Astrocyte (in vitro differentiated cells and primary cell): ENCODE data around the gene ZDHHC1. TPM values are rescaled to one million over a fixed set of nuclear protein-coding genes. Genes with fewer than 3 reads are reported as not detected.

ENCODE experiments used
- DNase-seq: peaks from one replicate; pipeline ENCODE4 v3.0.0-alpha.2; 2010; ENCODE audit warnings: low read depth
- FAIRE-seq: peaks from 2 replicates; lab custom pipeline; 2011; peaks lifted over from hg19 to GRCh38; lab: Jason Lieb, UNC
- H2AFZ ChIP-seq: 2 replicates; pipeline ENCODE4 v1.6.0; 2012; ENCODE audit warnings: low read depth, low read length, inconsistent platforms
- H3K27ac ChIP-seq: 2 replicates; pipeline ENCODE4 v1.5.1; 2011; ENCODE audit warnings: low read depth, low read length, inconsistent platforms
- H3K27me3 ChIP-seq: 2 replicates; pipeline ENCODE4 v1.6.0; 2011; ENCODE audit warnings: low read length, inconsistent platforms; ENCODE audit not compliant: insufficient read depth
- H3K36me3 ChIP-seq: 2 replicates; pipeline ENCODE4 v1.5.1; 2011; ENCODE audit warnings: low read length, inconsistent platforms; ENCODE audit not compliant: insufficient read depth
- H3K4me1 ChIP-seq: 2 replicates; pipeline ENCODE4 v1.5.1; 2011; ENCODE audit warnings: low read length, inconsistent platforms; ENCODE audit not compliant: insufficient read depth
- H3K4me2 ChIP-seq: 2 replicates; pipeline ENCODE4 v1.6.0; 2012; ENCODE audit warnings: low read length, inconsistent platforms
- H3K4me3 ChIP-seq: 2 replicates; pipeline ENCODE4 v1.5.1; 2011; ENCODE audit warnings: low read depth, mild to moderate bottlenecking, low read length, inconsistent platforms; ENCODE audit not compliant: insufficient read depth
- H3K79me2 ChIP-seq: 2 replicates; pipeline ENCODE4 v1.6.0; 2012; ENCODE audit warnings: mild to moderate bottlenecking, low read length, inconsistent platforms; ENCODE audit not compliant: insufficient read depth
- H3K9ac ChIP-seq: 2 replicates; pipeline ENCODE4 v1.6.0; 2012; ENCODE audit warnings: mild to moderate bottlenecking, low read length, inconsistent platforms
- H3K9me3 ChIP-seq: 2 replicates; pipeline ENCODE4 v1.5.1; 2012; ENCODE audit warnings: low read depth, mild to moderate bottlenecking, low read length, inconsistent platforms; ENCODE audit not compliant: insufficient read depth
- H4K20me1 ChIP-seq: 2 replicates; pipeline ENCODE4 v1.6.0; 2012; ENCODE audit warnings: low read length, inconsistent platforms; ENCODE audit not compliant: insufficient read depth
- H3K27ac Mint-ChIP-seq: one replicate; pipeline ENCODE4 v1.8.0; 2021; ENCODE audit warnings: mild to moderate bottlenecking, mixed read lengths; ENCODE audit not compliant: unreplicated experiment
- H3K27me3 Mint-ChIP-seq: one replicate; pipeline ENCODE4 v1.8.0; 2021; ENCODE audit warnings: low read depth, mixed read lengths; ENCODE audit not compliant: unreplicated experiment
- H3K36me3 Mint-ChIP-seq: one replicate; pipeline ENCODE4 v1.8.0; 2021; ENCODE audit warnings: low read depth, mixed read lengths; ENCODE audit not compliant: unreplicated experiment
- H3K4me1 Mint-ChIP-seq: one replicate; pipeline ENCODE4 v1.8.0; 2021; ENCODE audit warnings: low read depth, mixed read lengths; ENCODE audit not compliant: unreplicated experiment
- H3K4me3 Mint-ChIP-seq: one replicate; pipeline ENCODE4 v1.8.0; 2021; ENCODE audit warnings: mild to moderate bottlenecking, moderate library complexity, mixed read lengths; ENCODE audit not compliant: unreplicated experiment
- H3K9me3 Mint-ChIP-seq: one replicate; pipeline ENCODE4 v1.8.0; 2021; ENCODE audit warnings: mild to moderate bottlenecking, mixed read lengths; ENCODE audit not compliant: unreplicated experiment
- EZH2 ChIP-seq: IDR thresholded peaks from 2 replicates; pipeline ENCODE4 v1.6.1; 2012; ENCODE audit warnings: mild to moderate bottlenecking, low read length, inconsistent platforms; ENCODE audit not compliant: insufficient read depth
- total RNA-seq: library from RNA; stranded (reverse); gene quantifications from 2 replicates; pipeline ENCODE4 v1.2.1, GENCODE V29; 2021
- TF ChIP-seq, protein P1 (sequence below): IDR thresholded peaks from 2 replicates; pipeline ENCODE4 v1.5.1; 2011; ENCODE audit warnings: low read depth, mild to moderate bottlenecking, inconsistent platforms, low read length, moderate library complexity; ENCODE audit not compliant: insufficient read depth

The ZDHHC1 gene
- total RNA-seq, 1 donor from 2014 or later: 3.7 TPM

GRCh38 chr16:67394155-67395104 lies 21.8 kb downstream of the ZDHHC1 start:
- Mint-ChIP-seq H3K4me1 (no peaks in the 10 kb centered on the region), H3K4me3 (no peak overlapping the region), H3K36me3 (peaks cover 2% of the 10 kb centered on the region), H3K27ac (no peak overlapping the region), H3K27me3 (peaks cover 46% of the 10 kb centered on the region), H3K9me3 (peaks cover 2% of the 10 kb centered on the region)
- FAIRE-seq (no peak), DNase-seq (no peak)
- Histone ChIP-seq H3K4me3 (no peak overlapping the region), H3K4me1 (peaks cover 23% of the 10 kb centered on the region), H3K4me2 (peak overlapping the region; percentile 82), H3K79me2 (no peaks in the 10 kb centered on the region), H3K27me3 (peaks cover 3% of the 10 kb centered on the region), H3K36me3 (no peaks in the 10 kb centered on the region), H2AFZ (peak overlapping the region; percentile 42), H3K27ac (no peak overlapping the region), H4K20me1 (no peaks in the 10 kb centered on the region), H3K9me3 (no peaks in the 10 kb centered on the region), H3K9ac (peak overlapping the region; percentile 75)
- TF ChIP-seq, protein P1, sequence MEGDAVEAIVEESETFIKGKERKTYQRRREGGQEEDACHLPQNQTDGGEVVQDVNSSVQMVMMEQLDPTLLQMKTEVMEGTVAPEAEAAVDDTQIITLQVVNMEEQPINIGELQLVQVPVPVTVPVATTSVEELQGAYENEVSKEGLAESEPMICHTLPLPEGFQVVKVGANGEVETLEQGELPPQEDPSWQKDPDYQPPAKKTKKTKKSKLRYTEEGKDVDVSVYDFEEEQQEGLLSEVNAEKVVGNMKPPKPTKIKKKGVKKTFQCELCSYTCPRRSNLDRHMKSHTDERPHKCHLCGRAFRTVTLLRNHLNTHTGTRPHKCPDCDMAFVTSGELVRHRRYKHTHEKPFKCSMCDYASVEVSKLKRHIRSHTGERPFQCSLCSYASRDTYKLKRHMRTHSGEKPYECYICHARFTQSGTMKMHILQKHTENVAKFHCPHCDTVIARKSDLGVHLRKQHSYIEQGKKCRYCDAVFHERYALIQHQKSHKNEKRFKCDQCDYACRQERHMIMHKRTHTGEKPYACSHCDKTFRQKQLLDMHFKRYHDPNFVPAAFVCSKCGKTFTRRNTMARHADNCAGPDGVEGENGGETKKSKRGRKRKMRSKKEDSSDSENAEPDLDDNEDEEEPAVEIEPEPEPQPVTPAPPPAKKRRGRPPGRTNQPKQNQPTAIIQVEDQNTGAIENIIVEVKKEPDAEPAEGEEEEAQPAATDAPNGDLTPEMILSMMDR: no peak
- peak; percentile 76 for TF ChIP-seq EZH2

DNA sequence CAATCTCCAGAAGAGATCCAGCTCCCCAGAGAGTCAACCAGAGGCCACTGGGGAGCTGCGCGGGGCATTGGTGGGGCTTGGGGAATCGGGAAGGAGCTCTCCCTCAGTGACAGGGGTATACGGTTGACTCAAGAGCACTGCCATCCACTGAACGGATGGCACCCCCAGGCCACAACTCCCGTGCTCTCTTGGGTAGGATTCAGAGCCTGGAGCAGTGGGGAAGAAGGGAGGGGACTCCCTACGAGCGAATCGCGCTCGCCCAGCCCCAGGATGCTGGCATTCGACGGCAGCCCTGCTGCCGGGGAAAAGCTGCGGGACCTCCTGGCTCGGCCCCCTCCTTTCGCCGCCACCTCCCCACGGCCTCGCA lies 22.5 kb downstream of the ZDHHC1 start:
- peak overlapping the region; percentile 82 for H3K4me2 ChIP-seq
- no peaks in the 10 kb centered on the region for H3K79me2 ChIP-seq
- Mint-ChIP-seq H3K27me3 (peaks cover 48% of the 10 kb centered on the region), H3K27ac (no peak overlapping the region), H3K4me1 (no peaks in the 10 kb centered on the region), H3K36me3 (peaks cover 2% of the 10 kb centered on the region), H3K9me3 (peaks cover 2% of the 10 kb centered on the region), H3K4me3 (no peak overlapping the region)
- peak overlapping the region; percentile 42 for H2AFZ ChIP-seq
- no peak for FAIRE-seq
- peaks cover 3% of the 10 kb centered on the region for H3K27me3 ChIP-seq
- TF ChIP-seq EZH2: no peak
- TF ChIP-seq, protein P1: no peak
- DNase-seq: no peak
- peak overlapping the region; percentile 41 for H3K4me3 ChIP-seq
- H3K36me3 ChIP-seq: no peaks in the 10 kb centered on the region
- H3K9ac ChIP-seq: peak overlapping the region; percentile 75
- no peak overlapping the region for H3K27ac ChIP-seq
- H3K9me3 ChIP-seq: no peaks in the 10 kb centered on the region
- H4K20me1 ChIP-seq: no peaks in the 10 kb centered on the region
- H3K4me1 ChIP-seq: peaks cover 23% of the 10 kb centered on the region
